ENCODE results near the gene SYT13.

The SYT13 gene

GRCh38 chr11:45193695-45194094 is 92.4 kb downstream of the SYT13 start:
- TF ChIP-seq, protein P1, sequence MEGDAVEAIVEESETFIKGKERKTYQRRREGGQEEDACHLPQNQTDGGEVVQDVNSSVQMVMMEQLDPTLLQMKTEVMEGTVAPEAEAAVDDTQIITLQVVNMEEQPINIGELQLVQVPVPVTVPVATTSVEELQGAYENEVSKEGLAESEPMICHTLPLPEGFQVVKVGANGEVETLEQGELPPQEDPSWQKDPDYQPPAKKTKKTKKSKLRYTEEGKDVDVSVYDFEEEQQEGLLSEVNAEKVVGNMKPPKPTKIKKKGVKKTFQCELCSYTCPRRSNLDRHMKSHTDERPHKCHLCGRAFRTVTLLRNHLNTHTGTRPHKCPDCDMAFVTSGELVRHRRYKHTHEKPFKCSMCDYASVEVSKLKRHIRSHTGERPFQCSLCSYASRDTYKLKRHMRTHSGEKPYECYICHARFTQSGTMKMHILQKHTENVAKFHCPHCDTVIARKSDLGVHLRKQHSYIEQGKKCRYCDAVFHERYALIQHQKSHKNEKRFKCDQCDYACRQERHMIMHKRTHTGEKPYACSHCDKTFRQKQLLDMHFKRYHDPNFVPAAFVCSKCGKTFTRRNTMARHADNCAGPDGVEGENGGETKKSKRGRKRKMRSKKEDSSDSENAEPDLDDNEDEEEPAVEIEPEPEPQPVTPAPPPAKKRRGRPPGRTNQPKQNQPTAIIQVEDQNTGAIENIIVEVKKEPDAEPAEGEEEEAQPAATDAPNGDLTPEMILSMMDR (IDR thresholded peaks at IDR 0.05; ENCODE audit: control insufficient read depth, extremely low read depth, insufficient read depth): no peak
- no peak overlapping the region for H3K4me3 ChIP-seq (ENCODE audit: low read depth, low read length)
- DNase-seq (ENCODE audit: low read depth): no peak
